GM19240 (cell line): ENCODE results near the gene CEP112.
"Not testable (repeated sequence)": the region's sequence is repeated elsewhere in the genome, so short reads cannot be mapped to it uniquely, and the experiment has no call there.

Source experiments
- DNase-seq: peaks from one replicate; pipeline ENCODE4 v3.0.0; 2011; ENCODE audit warnings: low spot score; ENCODE audit not compliant: insufficient read length

The CEP112 gene

GRCh38 chr17:65696739-65697394 lies 495.1 kb downstream of the CEP112 start:
- no peak for DNase-seq

- no peak for DNase-seq
These were observed 497.3 kb downstream of the CEP112 start for GRCh38 chr17:65694601-65695000.

GRCh38 chr17:65690626-65691310 lies 501.2 kb downstream of the CEP112 start:
- no peak for DNase-seq

- DNase-seq, result no peak
These were observed 503.6 kb downstream of the CEP112 start for GRCh38 chr17:65688307-65688706.

DNA sequence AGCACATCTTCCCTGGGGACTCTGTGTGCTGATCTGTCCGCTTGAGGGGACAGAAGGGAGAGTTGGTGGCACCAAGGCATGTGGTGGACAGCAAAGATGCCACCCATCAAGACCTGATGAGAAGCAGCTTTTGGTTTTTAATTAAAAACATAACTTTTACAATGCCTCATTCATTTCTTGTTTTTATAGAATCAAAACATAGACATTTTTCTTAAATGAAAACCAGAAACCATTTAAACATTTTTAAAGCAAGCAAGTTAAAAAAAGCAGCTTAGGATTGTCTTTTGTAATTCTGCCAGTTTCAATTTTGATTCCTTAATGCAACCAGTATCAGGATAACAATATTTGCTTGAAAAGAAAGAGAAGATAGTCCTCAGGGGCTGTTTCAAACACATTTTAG lies 506.8 kb downstream of the CEP112 start:
- DNase-seq, result no peak

DNA sequence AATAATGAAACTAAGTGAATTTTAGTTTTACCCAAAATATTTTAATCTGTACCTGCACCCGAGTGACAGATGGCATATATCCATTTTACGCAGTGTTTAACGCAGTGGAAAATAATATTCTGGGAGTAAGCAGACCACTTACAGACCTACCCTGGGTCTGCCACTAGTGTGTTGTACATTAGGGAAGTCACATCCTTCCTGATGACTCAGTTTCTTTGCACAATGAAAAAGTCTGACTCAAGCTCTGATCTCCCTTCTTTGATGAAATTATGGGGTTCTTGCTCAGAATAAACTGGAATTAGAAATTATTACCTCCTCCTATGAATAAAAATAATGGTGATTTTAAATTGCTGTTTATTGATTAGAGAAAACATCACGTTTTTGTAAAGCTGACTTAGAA lies 507.3 kb downstream of the CEP112 start:
- DNase-seq, result no peak

GRCh38 chr17:65683428-65683827 lies 508.5 kb downstream of the CEP112 start:
- DNase-seq, result no peak

- DNase-seq, result not testable (repeated sequence)
These were observed 510.2 kb downstream of the CEP112 start for GRCh38 chr17:65681763-65682162.

- DNase-seq, result no peak
These were observed 512.6 kb downstream of the CEP112 start for GRCh38 chr17:65679165-65679845.

- no peak for DNase-seq
These were observed 513.4 kb downstream of the CEP112 start for GRCh38 chr17:65678546-65678945.

GRCh38 chr17:65677932-65678331 lies 514.0 kb downstream of the CEP112 start:
- no peak for DNase-seq

- no peak for DNase-seq
These were observed 517.5 kb downstream of the CEP112 start for GRCh38 chr17:65674246-65675045.

DNA sequence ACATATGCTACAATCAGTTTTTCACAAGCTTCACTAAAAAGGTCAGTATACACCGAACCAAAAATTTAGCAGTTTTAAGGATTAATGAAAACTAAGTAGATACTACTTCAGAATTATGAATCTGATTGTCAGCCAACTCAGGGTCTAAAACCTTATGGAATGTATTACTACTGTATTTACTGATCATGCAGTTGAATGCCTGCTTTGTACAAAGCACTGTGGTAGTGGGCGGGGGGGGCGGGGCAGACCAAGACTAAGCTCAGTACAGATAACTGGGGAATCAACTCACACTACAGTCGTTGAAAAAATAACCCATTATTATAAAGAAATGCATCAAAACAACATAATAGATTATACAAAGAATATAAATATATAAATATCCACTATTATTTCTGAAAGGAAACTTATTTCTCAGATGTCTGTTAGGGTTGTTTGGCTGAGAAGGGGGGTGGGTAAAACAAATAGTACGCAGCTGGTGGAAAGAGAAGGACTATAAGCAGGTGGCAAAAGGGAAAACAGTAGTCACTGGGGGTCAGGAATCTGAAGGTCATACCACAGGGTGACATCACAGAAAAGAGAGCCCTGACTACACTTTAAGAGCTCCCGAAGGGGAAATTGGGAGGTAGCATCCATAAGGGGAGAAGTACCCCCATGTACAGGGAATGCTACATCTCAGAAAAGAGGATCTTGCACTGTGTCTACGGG lies 521.1 kb downstream of the CEP112 start:
- DNase-seq, result no peak

DNA sequence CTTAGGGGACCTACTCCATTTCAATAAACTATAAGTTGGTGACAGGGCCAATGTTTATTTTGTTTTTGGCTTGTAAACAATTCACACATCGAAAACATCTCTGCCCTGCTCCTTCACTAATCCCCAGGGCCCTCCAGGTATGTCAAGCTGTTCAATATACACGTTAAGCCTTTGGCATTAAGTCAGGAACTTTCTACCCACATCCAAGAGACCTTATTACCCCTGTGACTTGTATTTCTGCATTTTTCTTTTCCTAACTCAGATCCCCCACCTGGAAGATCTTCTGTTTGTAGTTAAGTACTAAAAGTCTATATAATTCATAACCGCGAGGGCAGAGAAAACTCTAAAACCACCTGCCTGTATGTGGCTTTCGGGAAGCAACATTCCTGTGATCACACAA lies 523.7 kb downstream of the CEP112 start:
- DNase-seq, result no peak

DNA sequence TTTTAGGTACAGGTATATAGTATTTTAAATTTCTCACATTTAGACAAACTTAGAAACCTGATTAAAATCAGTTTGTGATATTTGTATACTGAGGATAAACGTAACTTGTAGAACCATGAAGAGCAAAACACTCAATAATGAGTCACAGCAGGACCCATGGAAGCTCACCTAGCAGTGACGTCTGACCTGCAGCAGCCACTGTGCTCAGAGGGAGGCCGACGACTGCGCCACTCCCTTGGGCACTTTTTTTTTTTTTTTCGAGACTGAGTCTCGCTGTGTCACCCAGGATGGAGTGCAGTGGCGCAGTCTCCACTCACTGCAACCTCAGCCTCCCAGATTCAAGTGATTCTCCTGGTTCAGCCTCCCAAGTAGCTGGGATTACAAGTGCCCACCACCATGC lies 524.3 kb downstream of the CEP112 start:
- no peak for DNase-seq

GRCh38 chr17:65666876-65667321 lies 525.0 kb downstream of the CEP112 start:
- no peak for DNase-seq

DNA sequence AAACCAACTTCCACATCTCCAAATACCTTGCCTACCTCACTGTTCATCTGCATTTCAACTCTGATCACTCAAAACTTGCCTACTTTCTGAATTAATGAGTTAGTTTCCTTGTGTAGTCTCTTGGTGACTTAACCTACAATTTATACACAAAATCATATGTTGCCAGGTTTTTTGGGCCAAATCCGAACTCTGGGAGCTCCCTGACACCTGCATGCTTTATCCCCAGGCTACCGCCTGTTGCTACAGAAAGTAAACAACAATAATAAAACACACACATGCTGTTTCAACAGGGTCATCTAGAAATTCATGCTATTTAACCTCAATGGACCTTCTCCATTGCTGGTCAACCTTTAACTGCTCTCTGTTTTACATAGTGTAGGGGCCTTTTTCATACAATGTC lies 526.0 kb downstream of the CEP112 start:
- no peak for DNase-seq

DNA sequence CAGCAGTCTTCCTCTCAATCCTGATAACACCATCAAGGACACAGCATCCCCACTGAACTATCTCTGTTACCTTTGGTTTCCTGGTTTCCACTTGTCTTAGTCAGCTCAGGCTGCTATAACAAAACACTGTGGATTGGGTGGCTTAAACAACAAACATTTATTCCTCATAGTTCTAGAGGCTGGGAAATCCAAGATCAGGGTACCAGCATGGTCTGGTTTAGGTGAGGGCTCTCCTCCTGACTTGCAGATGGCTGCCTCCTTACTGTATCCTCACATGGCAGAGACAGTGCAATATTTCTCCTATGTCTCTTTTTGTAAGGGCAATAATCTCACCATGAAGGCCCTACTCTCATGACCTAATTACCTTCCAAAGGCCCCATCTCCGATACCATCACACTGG lies 527.2 kb downstream of the CEP112 start:
- DNase-seq, result no peak

DNA sequence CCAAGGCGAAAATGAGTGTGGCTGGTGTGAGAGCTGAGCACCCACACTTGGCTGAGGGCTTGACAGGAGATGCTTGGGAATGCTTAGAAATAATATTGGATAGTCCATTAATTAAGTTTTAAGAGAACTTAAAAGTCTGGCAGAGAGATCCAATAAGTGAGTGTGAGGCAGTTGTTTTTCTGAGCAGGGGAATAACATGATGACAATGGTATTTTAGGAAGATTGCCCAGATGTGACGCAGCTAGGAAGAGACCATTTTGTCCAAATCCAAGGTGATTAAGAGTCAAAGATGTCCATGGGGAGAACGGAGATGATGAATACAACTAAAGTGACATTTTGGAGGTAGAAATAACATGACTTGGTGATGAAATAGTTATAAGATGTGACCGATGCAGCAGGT lies 527.7 kb downstream of the CEP112 start:
- no peak for DNase-seq

- DNase-seq, result no peak
These were observed 529.7 kb downstream of the CEP112 start for GRCh38 chr17:65662196-65662595.

DNA sequence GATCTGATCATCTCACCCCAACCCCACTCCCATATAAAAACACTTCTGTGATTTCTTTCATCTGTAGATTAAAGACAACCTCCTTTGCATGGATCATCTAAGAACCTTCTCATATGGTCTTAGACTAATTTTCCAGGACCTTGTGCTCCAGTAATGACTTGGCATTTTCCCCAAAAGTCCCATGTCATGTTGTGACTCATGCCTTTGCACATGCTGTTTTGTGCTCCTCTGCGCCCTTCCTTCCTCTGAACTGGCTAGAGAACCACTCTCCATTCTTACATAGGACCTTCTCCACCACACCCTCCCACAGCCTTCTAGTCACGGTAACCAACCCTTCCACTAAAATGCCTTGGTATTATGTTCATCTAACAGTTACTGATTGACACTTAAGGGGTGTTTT lies 531.0 kb downstream of the CEP112 start:
- DNase-seq, result no peak
